Common myeloid progenitor, CD34-positive (primary cell): Measurements from ENCODE around the gene NPFFR1.
"Not testable (repeated sequence)": the region's sequence is repeated elsewhere in the genome, so short reads cannot be mapped to it uniquely, and the experiment has no call there.

Experiments used
- CTCF ChIA-PET: fragments of 350-600 bp; sonication (Branson Sonifier 250); formaldehyde crosslinking; loops from one replicate; lab custom pipeline; 2021; ENCODE audit warnings: antibody characterized with exemption; lab: Charles Lee
- POLR2A ChIA-PET: fragments of 350-600 bp; sonication (Branson Sonifier 250); formaldehyde crosslinking; loops from one replicate; lab custom pipeline; 2021; ENCODE audit warnings: antibody characterized with exemption; lab: Charles Lee
- DNase-seq, 3 donors: peaks; one replicate each; pipeline versions ENCODE4 v3.0.0 to v3.0.0-alpha.2; 2013
- H3K27ac ChIP-seq, 2 experiments: 1 replicate in 1 of 2; 2 replicates in 1 of 2; pipeline ENCODE4 v1.7.0; 2013; ENCODE audit warnings: inconsistent platforms in 2 of 2, low read length in 2 of 2, mild to moderate bottlenecking in 2 of 2, low read depth in 1 of 2, moderate library complexity in 1 of 2; ENCODE audit not compliant: severe bottlenecking in 2 of 2, insufficient read depth in 1 of 2, poor library complexity in 1 of 2
- H3K27me3 ChIP-seq, 5 experiments: replicated peaks in 2 of 5; 1 replicate in 3 of 5; 2 replicates in 2 of 5; pipeline versions ENCODE4 v1.6.1 to v1.7.0; 2013; ENCODE audit warnings: low read length in 4 of 5, mild to moderate bottlenecking in 2 of 5, moderate library complexity in 2 of 5, inconsistent platforms in 1 of 5; ENCODE audit not compliant: insufficient read depth in 5 of 5, control insufficient read depth in 4 of 5
- H3K36me3 ChIP-seq, 4 experiments: 1 replicate in 2 of 4; 2 replicates in 2 of 4; pipeline versions ENCODE4 v1.6.1 to v1.7.0; 2013; ENCODE audit warnings: low read length in 3 of 4, control low read depth in 1 of 4, mild to moderate bottlenecking in 1 of 4; ENCODE audit not compliant: control insufficient read depth in 4 of 4, insufficient read depth in 4 of 4
- H3K4me1 ChIP-seq, 4 experiments: 1 replicate in 3 of 4; 2 replicates in 1 of 4; pipeline versions ENCODE4 v1.6.1 to v1.7.1; 2013; ENCODE audit warnings: low read length in 3 of 4, mild to moderate bottlenecking in 3 of 4, control low read depth in 1 of 4, inconsistent platforms in 1 of 4, moderate library complexity in 1 of 4; ENCODE audit not compliant: control insufficient read depth in 4 of 4, insufficient read depth in 4 of 4; ENCODE audit errors: control extremely low read depth in 1 of 4
- H3K4me3 ChIP-seq, 7 experiments: 1 replicate in 4 of 7; 2 replicates in 3 of 7; pipeline versions ENCODE4 v1.5.1 to v1.7.0; 2013; ENCODE audit warnings: mild to moderate bottlenecking in 7 of 7, low read length in 6 of 7, moderate library complexity in 6 of 7, inconsistent platforms in 2 of 7, low read depth in 2 of 7, control low read depth in 1 of 7; ENCODE audit not compliant: insufficient read depth in 4 of 7, control insufficient read depth in 1 of 7; ENCODE audit errors: extremely low read depth in 1 of 7
- H3K9me3 ChIP-seq, 5 experiments: 1 replicate in 4 of 5; 2 replicates in 1 of 5; pipeline versions ENCODE4 v1.6.1 to v1.7.1; 2013; ENCODE audit warnings: low read length in 4 of 5, mild to moderate bottlenecking in 2 of 5, inconsistent platforms in 1 of 5, low read depth in 1 of 5, moderate library complexity in 1 of 5; ENCODE audit not compliant: control insufficient read depth in 4 of 5, insufficient read depth in 2 of 5; ENCODE audit errors: control extremely low read depth in 1 of 5
- WGBS: methylation state at CpG from one replicate; pipeline ENCODE4 v1.1.5; 2013; ENCODE audit not compliant: insufficient coverage; 5-methylcytosine and 5-hydroxymethylcytosine counted together

The NPFFR1 gene

DNA sequence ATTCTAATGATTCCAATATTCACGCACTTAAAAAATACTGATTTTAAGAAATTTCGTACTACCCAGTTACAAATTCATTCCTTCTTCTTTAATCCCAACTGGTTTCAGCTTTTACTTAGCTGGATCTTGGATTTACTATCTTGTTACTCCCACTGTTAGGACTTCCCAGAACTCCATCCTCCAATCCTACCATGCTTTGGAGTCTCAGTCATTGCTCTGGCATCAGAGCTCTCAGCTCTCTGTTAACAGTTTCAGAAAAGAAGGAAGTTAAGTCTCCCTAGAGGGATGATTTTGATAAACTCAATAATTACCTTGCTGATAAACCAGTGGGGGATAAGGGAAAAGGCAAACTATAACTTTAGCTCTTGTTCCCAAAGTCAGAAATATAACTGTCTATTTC lies 60.1 kb downstream of the NPFFR1 start:
- POLR2A ChIA-PET, result no interaction called here
- DNase-seq, result no peak
- H3K4me1 ChIP-seq, result peaks cover 0 to 3% (median 0%) of the 10 kb centered on the region in 4 experiments
- H3K27ac ChIP-seq, result no peak overlapping the region
- H3K9me3 ChIP-seq, result no peaks in the 10 kb centered on the region
- H3K27me3 ChIP-seq, result no peaks in the 10 kb centered on the region
- WGBS, result 95% methylated on average over 2 of the region's 2 CpGs
- no peak overlapping the region for H3K4me3 ChIP-seq
- CTCF ChIA-PET, result interaction anchor here (1.1 to 13.4 kb wide), 3 partner anchors 140 to 237 kb away, joined by 3 to 244 read pairs (median 3); no protein-coding TSS in a partner anchor
- H3K36me3 ChIP-seq, result peaks cover 0 to 20% (median 3%) of the 10 kb centered on the region in 4 experiments

- H3K4me3 ChIP-seq, H3K27ac ChIP-seq, POLR2A ChIA-PET, H3K9me3 ChIP-seq, H3K4me1 ChIP-seq, H3K27me3 ChIP-seq, DNase-seq: not testable (repeated sequence)
- WGBS, result 97% methylated on average over 5 of the region's 9 CpGs
- CTCF ChIA-PET, result interaction anchor here (1.1 to 13.4 kb wide), 9 partner anchors 13 to 238 kb away, joined by 3 to 244 read pairs (median 7); no protein-coding TSS in a partner anchor
- peaks cover 3 to 18% (median 4%) of the 10 kb centered on the region in 4 experiments for H3K36me3 ChIP-seq
Measured at GRCh38 chr10:70222811-70223447, 60.9 kb downstream of the NPFFR1 start.

DNA sequence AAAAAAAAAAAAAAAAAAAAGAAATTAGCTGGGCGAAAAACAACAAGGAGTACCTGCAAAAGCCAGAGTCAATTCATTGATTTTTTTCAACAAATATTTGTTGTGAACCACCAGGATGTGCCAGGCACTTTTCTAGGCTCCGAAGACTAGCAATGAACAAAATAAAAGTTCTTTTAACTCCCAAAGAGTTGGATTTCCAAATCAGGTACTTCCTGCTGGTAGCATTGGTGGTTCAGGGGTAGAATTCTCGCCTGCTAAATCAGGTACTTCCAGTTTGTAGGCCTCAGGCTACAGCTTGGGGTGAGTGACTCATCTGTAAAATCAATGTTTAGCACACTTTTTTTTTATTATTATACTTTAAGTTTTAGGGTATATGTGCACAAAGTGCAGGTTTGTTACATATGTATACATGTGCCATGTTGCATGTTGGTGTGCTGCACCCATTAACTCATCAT lies 61.4 kb downstream of the NPFFR1 start:
- H3K27me3 ChIP-seq, result no peaks in the 10 kb centered on the region
- H3K27ac ChIP-seq, result no peak overlapping the region
- ChIA-PET POLR2A (no interaction called here), CTCF (interaction anchor here (0.8 to 13.4 kb wide), 30 partner anchors 8 to 319 kb away, joined by 3 to 244 read pairs (median 5); partner anchors contain the start of gene SAR1A)
- peak in 2 of 3 donors; percentile 20 to 29 for DNase-seq
- H3K36me3 ChIP-seq, result peaks cover 2 to 21% (median 4%) of the 10 kb centered on the region in 4 experiments
- WGBS, result no CpG with 5 or more reads among the region's 3 CpGs
- H3K9me3 ChIP-seq, result no peaks in the 10 kb centered on the region
- peaks cover 0 to 3% (median 0%) of the 10 kb centered on the region in 4 experiments for H3K4me1 ChIP-seq
- H3K4me3 ChIP-seq, result no peak overlapping the region

- POLR2A ChIA-PET, result no interaction called here
- DNase-seq, result peak in 1 of 3 donors; percentile 9
- Histone ChIP-seq H3K9me3 (no peaks in the 10 kb centered on the region), H3K27me3 (no peaks in the 10 kb centered on the region), H3K4me3 (peak overlapping the region in 1 of 7 experiments; percentile 37), H3K27ac (no peak overlapping the region), H3K36me3 (peaks cover 3 to 24% (median 5%) of the 10 kb centered on the region in 4 experiments), H3K4me1 (peaks cover 0 to 3% (median 0%) of the 10 kb centered on the region in 4 experiments)
- CTCF ChIA-PET, result interaction anchor here (0.9 to 13.4 kb wide), 30 partner anchors 10 to 320 kb away, joined by 3 to 244 read pairs (median 6); partner anchors contain the start of genes PPA1 and SAR1A
- 71% methylated on average over 1 of the region's 1 CpG for WGBS
Measured at GRCh38 chr10:70221030-70221429, 62.8 kb downstream of the NPFFR1 start.

- no CpG with 5 or more reads among the region's 1 CpG for WGBS
- DNase-seq, result no peak
- ChIA-PET CTCF (no interaction called here), POLR2A (no interaction called here)
- Histone ChIP-seq H3K36me3 (peaks cover 13 to 61% (median 32%) of the 10 kb centered on the region in 4 experiments), H3K27me3 (no peaks in the 10 kb centered on the region), H3K4me1 (no peaks in the 10 kb centered on the region), H3K27ac (no peak overlapping the region), H3K9me3 (no peaks in the 10 kb centered on the region), H3K4me3 (no peak overlapping the region)
Measured at GRCh38 chr10:70212879-70213278, 70.9 kb downstream of the NPFFR1 start.

DNA sequence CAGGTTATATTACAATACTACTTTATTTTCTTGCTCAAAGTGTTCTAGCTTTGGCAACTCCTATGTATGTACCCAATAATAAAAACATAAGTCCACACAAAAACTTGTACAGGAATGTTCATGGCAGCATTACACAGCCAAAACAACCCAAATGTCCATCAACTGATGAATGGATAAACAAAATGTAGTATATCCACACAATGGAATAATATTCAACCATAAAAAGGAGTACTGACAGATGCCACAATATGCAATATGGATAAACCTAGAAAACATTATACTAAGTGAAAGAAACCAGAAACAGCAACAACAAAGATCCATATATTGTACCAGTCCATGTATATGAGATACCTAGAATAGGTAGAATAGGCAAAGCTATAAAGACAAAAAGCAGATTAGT lies 71.5 kb downstream of the NPFFR1 start:
- CTCF ChIA-PET, result no interaction called here
- peaks cover 12 to 56% (median 34%) of the 10 kb centered on the region in 4 experiments for H3K36me3 ChIP-seq
- no peaks in the 10 kb centered on the region for H3K27me3 ChIP-seq
- no peaks in the 10 kb centered on the region for H3K4me1 ChIP-seq
- H3K27ac ChIP-seq, result no peak overlapping the region
- H3K4me3 ChIP-seq, result no peak overlapping the region
- POLR2A ChIA-PET, result no interaction called here
- no peaks in the 10 kb centered on the region for H3K9me3 ChIP-seq
- DNase-seq, result no peak

DNA sequence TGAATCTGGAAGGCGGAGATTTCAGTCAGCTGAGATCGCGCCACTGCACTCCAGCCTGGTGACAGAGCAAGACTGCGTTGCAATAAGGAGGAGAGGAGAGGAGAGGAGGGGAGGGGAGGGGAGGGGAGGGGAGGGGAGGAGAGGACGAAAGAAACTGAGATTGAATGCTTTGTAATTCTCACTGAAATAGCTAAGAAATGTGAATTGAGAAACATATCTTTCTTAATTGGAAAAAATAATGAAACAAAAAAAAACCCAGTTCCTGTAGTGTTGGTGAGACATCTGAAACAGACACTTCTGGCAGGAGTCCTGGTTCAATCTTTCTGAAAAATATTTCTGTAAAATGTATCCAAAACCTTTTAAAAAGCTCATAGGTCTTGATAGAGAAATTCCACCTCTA lies 77.0 kb downstream of the NPFFR1 start:
- H3K36me3 ChIP-seq, result peaks cover 9 to 53% (median 31%) of the 10 kb centered on the region in 4 experiments
- H3K27ac ChIP-seq, result no peak overlapping the region
- H3K27me3 ChIP-seq, result no peaks in the 10 kb centered on the region
- H3K4me1 ChIP-seq, result no peaks in the 10 kb centered on the region
- ChIA-PET POLR2A (no interaction called here), CTCF (interaction anchor here (0.9 kb wide), 1 partner anchor 15 kb away, joined by 3 read pairs; no protein-coding TSS in a partner anchor)
- no peak overlapping the region for H3K4me3 ChIP-seq
- no peak for DNase-seq
- no peaks in the 10 kb centered on the region for H3K9me3 ChIP-seq
- no CpG with 5 or more reads among the region's 5 CpGs for whole genome bisulfite sequencing
